SK-N-SH treated with all-trans-retinoic acid at 6 μM for 48 hours (cell line): ENCODE data around the gene UBE2I.

ENCODE experiments used
- ATAC-seq: fragments of 200-7000 bp; cut with Tn5 transposase; 3 replicates; pipeline ENCODE4 v1.9.1; 2020; ENCODE audit warnings: mild to moderate bottlenecking, moderate library complexity
- BACH2 ChIP-seq: fragments of 250-450 bp; sonication (Bioruptor Pico); IDR thresholded peaks from 2 replicates; pipeline ENCODE4 v1.9.0; 2021; ENCODE audit warnings: mild to moderate bottlenecking, borderline replicate concordance
- CSDC2 ChIP-seq: fragments of 250-450 bp; sonication (Bioruptor Pico); IDR thresholded peaks from 2 replicates; pipeline ENCODE4 v1.5.0; 2020; ENCODE audit warnings: mild to moderate bottlenecking, moderate library complexity
- ESRRG ChIP-seq: fragments of 250-450 bp; sonication (Bioruptor Pico); IDR thresholded peaks from 2 replicates; pipeline ENCODE4 v1.6.1; 2021; ENCODE audit warnings: mild to moderate bottlenecking
- GLIS3 ChIP-seq: fragments of 250-450 bp; sonication (Bioruptor Pico); IDR thresholded peaks from 2 replicates; pipeline ENCODE4 v1.5.0; 2020; ENCODE audit warnings: mild to moderate bottlenecking, moderate library complexity
- ISL1 ChIP-seq: fragments of 250-450 bp; sonication (Bioruptor Pico); IDR thresholded peaks from 2 replicates; pipeline ENCODE4 v2.1.2; 2022; ENCODE audit warnings: mild to moderate bottlenecking, moderate library complexity
- OSR1 ChIP-seq: fragments of 250-450 bp; sonication (Bioruptor Pico); IDR thresholded peaks from 2 replicates; pipeline ENCODE4 v1.8.0; 2022; ENCODE audit warnings: moderate library complexity, mild to moderate bottlenecking, inconsistent platforms
- RARB ChIP-seq: fragments of 250-450 bp; sonication (Bioruptor Pico); IDR thresholded peaks from 2 replicates; pipeline ENCODE4 v1.8.0; 2021; ENCODE audit warnings: mild to moderate bottlenecking, moderate library complexity
- SNAI2 ChIP-seq: fragments of 250-450 bp; sonication (Bioruptor Pico); IDR thresholded peaks from 2 replicates; pipeline ENCODE4 v1.5.0; 2020; ENCODE audit warnings: mild to moderate bottlenecking, moderate library complexity
- TCF4 ChIP-seq: fragments of 250-450 bp; sonication (Bioruptor Pico); IDR thresholded peaks from 2 replicates; pipeline ENCODE4 v1.8.0; 2021; ENCODE audit warnings: mild to moderate bottlenecking, moderate library complexity, borderline replicate concordance
- ZC3H10 ChIP-seq: fragments of 250-450 bp; sonication (Bioruptor Pico); IDR thresholded peaks from 2 replicates; pipeline ENCODE4 v1.5.1; 2021; ENCODE audit warnings: mild to moderate bottlenecking, moderate library complexity
- ZNF565 ChIP-seq: fragments of 450-650 bp; formaldehyde crosslinking; conservative IDR thresholded peaks from 2 replicates; pipeline ENCODE4 v1.5.0; 2020; ENCODE audit warnings: low read depth, mild to moderate bottlenecking, moderate library complexity
- ZNF70 ChIP-seq: fragments of 450-650 bp; formaldehyde crosslinking; IDR thresholded peaks from 2 replicates; pipeline ENCODE4 v1.5.0; 2020; ENCODE audit warnings: mild to moderate bottlenecking, moderate library complexity
- ZNF8 ChIP-seq: fragments of 450-650 bp; formaldehyde crosslinking; IDR thresholded peaks from 2 replicates; pipeline ENCODE4 v1.5.0; 2020; ENCODE audit warnings: mild to moderate bottlenecking, moderate library complexity
- TF ChIP-seq, protein P1 (sequence below): fragments of 250-450 bp; sonication (Bioruptor Pico); IDR thresholded peaks from 2 replicates; pipeline ENCODE4 v1.5.0; 2020; ENCODE audit warnings: mild to moderate bottlenecking, moderate library complexity

Gene UBE2I

DNA sequence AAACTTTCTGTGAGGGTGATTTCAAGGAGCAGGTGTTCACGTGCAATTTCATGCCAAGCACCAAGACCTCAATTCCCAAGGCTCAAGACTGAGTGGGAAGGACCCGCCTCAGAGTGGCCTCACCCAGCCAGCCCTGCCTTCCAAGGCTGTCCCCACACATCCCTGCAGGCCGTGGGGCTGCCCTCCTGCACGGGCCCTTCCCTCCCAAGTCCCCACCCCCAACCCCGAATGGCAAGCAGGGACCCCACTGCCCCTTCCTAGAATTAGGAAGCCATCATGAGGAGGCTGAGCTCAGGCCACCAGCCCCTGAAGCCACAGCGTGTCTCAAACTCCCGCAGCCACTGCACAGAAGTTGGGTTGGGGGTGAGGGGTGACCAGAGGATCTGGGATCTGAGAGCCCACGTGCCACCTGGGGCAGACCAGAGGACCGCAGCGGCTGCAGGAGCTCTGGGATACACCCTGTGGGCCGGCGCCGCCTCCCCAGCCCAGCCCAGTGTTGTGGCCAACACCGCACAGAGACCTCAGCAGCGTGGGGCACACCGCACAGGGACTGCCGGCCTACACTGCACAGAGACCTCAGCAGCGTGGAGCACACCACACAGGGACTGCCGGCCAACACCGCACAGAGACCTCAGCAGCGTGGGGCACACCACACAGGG, 63.0 kb downstream of the UBE2I start (continued):
- TF ChIP-seq, protein P1, sequence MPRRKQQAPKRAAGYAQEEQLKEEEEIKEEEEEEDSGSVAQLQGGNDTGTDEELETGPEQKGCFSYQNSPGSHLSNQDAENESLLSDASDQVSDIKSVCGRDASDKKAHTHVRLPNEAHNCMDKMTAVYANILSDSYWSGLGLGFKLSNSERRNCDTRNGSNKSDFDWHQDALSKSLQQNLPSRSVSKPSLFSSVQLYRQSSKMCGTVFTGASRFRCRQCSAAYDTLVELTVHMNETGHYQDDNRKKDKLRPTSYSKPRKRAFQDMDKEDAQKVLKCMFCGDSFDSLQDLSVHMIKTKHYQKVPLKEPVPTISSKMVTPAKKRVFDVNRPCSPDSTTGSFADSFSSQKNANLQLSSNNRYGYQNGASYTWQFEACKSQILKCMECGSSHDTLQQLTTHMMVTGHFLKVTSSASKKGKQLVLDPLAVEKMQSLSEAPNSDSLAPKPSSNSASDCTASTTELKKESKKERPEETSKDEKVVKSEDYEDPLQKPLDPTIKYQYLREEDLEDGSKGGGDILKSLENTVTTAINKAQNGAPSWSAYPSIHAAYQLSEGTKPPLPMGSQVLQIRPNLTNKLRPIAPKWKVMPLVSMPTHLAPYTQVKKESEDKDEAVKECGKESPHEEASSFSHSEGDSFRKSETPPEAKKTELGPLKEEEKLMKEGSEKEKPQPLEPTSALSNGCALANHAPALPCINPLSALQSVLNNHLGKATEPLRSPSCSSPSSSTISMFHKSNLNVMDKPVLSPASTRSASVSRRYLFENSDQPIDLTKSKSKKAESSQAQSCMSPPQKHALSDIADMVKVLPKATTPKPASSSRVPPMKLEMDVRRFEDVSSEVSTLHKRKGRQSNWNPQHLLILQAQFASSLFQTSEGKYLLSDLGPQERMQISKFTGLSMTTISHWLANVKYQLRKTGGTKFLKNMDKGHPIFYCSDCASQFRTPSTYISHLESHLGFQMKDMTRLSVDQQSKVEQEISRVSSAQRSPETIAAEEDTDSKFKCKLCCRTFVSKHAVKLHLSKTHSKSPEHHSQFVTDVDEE (CRISPR knock-in tag), result no peak
- no peak for TF ChIP-seq RARB
- TF ChIP-seq ZNF565 (CRISPR knock-in tag), result no peak
- TF ChIP-seq ZNF70 (CRISPR knock-in tag), result no peak
- TF ChIP-seq OSR1, result no peak
- no peak for TF ChIP-seq ZC3H10 (CRISPR knock-in tag)

DNA sequence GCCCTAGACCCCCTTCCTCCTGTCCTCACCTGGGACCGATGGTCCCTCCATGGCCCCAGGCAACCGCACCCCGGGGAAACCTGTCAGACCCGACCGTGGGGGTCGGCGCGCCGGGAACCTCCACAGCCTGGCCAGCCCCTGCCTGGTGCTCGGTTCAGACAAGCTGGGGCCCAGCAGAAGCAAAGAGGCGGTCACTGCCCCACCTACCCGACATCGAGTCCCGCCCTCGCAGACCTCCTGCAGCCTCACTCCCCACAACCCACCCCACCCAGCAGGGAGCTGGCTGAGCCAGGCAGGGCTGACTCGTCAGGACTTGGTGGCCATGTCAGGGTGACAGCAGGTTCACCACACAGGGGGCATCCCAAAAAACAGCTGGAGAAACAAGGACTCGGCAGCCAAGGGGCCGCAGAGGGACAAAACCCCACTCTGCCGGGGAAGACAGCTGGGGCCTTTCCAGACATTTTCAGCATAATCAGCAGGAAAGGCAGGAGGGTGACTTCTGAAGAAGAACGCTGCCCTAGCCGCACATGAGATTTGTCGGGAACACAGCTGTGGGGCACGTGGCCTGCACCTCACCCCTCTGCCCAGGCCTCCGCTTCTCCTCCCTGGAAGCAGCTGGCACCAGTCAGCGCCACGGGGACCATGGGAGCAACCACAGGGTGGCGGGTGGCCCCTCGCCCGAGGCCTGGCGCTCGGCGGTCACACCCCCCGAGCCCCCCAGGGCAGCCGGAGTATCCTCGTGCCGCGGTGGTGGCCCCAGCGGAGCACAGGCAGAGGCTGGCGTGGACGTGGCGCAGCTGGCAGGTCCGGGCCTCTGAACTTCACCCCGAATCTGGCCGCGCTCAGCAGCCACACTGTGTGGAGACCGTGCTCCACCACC, 65.2 kb downstream of the UBE2I start:
- TF ChIP-seq GLIS3 (CRISPR knock-in tag) (no peak), ZNF70 (CRISPR knock-in tag) (no peak), ZC3H10 (CRISPR knock-in tag) (no peak), ISL1 (CRISPR knock-in tag) (no peak), SNAI2 (no peak)
- TF ChIP-seq, all 23 proteins: peak for 0
- ATAC-seq, result no peak

DNA sequence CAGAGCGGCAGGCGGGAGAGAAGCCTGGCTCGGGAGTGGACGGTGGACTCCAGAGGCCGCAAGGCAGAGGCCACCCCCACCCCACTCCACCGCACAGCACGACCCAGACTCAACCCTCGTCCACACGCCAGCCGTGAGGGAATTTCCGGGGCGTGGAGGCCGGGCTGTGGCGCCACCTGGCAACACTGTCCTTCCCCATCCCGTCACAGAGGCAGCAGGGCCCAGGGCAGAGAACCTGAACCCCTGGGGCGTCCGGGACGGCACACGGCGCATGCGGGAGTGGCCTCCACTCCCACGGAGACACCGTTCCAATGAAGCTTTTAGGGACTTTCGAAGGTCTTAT, 65.8 kb downstream of the UBE2I start:
- no peak for ATAC-seq
- TF ChIP-seq TCF4 (CRISPR knock-in tag) (no peak), ESRRG (CRISPR knock-in tag) (no peak), BACH2 (CRISPR knock-in tag) (no peak)

DNA sequence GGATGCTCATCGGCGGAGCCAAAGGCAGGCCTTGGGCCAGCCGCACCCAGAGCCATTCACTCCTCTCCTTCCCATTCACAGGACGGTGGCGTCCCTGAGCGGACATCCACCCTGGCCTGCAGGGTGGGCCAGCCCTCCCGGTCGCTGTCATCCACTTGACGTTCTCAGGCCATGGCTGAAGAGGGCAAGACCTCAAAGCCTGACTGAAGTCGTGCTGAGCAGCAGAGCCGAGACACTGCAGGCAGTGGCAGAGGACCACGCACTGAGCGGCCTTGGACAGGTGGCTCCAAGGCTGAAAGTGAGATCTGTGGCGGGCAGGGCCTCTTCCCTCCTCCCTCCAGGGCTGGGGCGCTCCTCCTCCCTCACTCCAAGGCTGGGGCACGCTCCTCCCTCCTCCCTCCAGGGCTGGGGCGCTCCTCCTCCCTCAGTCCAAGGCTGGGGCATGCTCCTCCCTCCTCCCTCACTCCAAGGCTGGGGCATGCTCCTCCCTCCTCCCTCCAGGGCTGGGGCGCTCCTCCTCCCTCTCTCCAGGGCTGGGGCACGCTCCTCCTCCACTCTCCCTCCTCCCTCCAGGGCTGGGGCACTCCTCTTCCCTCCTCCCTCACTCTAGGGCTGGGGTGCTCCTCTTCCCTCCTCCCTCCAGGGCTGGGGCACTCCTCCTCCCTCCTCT, 66.4 kb downstream of the UBE2I start:
- ATAC-seq, result no peak
- TF ChIP-seq BACH2 (CRISPR knock-in tag), result no peak
- no peak for TF ChIP-seq CSDC2 (CRISPR knock-in tag)
- TF ChIP-seq ZNF8 (CRISPR knock-in tag), result no peak
